ENCODE measurements around the gene GALNT10. TPM values are rescaled to one million over a fixed set of nuclear protein-coding genes. Genes with fewer than 3 reads are reported as not detected.
A peak's percentile ranks its signal among the peaks of the same experiment; 100 is the strongest.

GALNT10 gene
- polyA plus RNA-seq, 1 experiment, result 93.1 TPM

GRCh38 chr5:154316223-154316935 is 125.8 kb downstream of the GALNT10 start:
- ChIA-PET CTCF (interaction anchor here (0.9 kb wide), 1 partner anchor 244 kb away, joined by 3 read pairs; no protein-coding TSS in a partner anchor), POLR2A (no interaction called here)
- no peak for TF ChIP-seq CTCF (IDR thresholded peaks at IDR 0.05; ENCODE audit: low read depth, low read length)
- no peak for DNase-seq (ENCODE audit: low read depth, low spot score)
- H3K27me3 ChIP-seq (ENCODE audit: control insufficient read depth, insufficient read depth, low read length), result no peaks in the 10 kb centered on the region
- no peak overlapping the region for H3K4me3 ChIP-seq (ENCODE audit: low read depth, low read length)
- H3K9me3 ChIP-seq (ENCODE audit: control insufficient read depth, insufficient read depth, low read length), result no peaks in the 10 kb centered on the region
- H3K27ac ChIP-seq (ENCODE audit: low read depth, low read length), result no peak overlapping the region

- H3K27me3 ChIP-seq (ENCODE audit: control insufficient read depth, insufficient read depth, low read length), result no peaks in the 10 kb centered on the region
- ChIA-PET CTCF (no interaction called here), POLR2A (no interaction called here)
- DNase-seq (ENCODE audit: low read depth, low spot score), result no peak
- TF ChIP-seq CTCF (IDR thresholded peaks at IDR 0.05; ENCODE audit: low read depth, low read length), result no peak
- no peaks in the 10 kb centered on the region for H3K9me3 ChIP-seq (ENCODE audit: control insufficient read depth, insufficient read depth, low read length)
- no peak overlapping the region for H3K4me3 ChIP-seq (ENCODE audit: low read depth, low read length)
- H3K27ac ChIP-seq (ENCODE audit: low read depth, low read length), result no peak overlapping the region
Measured at GRCh38 chr5:154317916-154318315, 127.4 kb downstream of the GALNT10 start.

- H3K27ac ChIP-seq (ENCODE audit: low read depth, low read length), result no peak overlapping the region
- no peak overlapping the region for H3K4me3 ChIP-seq (ENCODE audit: low read depth, low read length)
- ChIA-PET POLR2A (no interaction called here), CTCF (interaction anchor here (1.0 kb wide), 2 partner anchors 14 to 87 kb away, joined by 3 read pairs; no protein-coding TSS in a partner anchor)
- TF ChIP-seq CTCF (IDR thresholded peaks at IDR 0.05; ENCODE audit: low read depth, low read length), result no peak
- no peaks in the 10 kb centered on the region for H3K9me3 ChIP-seq (ENCODE audit: control insufficient read depth, insufficient read depth, low read length)
- DNase-seq (ENCODE audit: low read depth, low spot score), result no peak
- no peaks in the 10 kb centered on the region for H3K27me3 ChIP-seq (ENCODE audit: control insufficient read depth, insufficient read depth, low read length)
Measured at GRCh38 chr5:154318691-154319090, 128.2 kb downstream of the GALNT10 start.

GRCh38 chr5:154319736-154320135 is 129.2 kb downstream of the GALNT10 start:
- ChIA-PET CTCF (interaction anchor here (1.0 kb wide), 2 partner anchors 12 to 86 kb away, joined by 3 read pairs; no protein-coding TSS in a partner anchor), POLR2A (no interaction called here)
- TF ChIP-seq CTCF (IDR thresholded peaks at IDR 0.05; ENCODE audit: low read depth, low read length), result no peak
- DNase-seq (ENCODE audit: low read depth, low spot score), result no peak
- Histone ChIP-seq H3K27me3 (ENCODE audit: control insufficient read depth, insufficient read depth, low read length) (no peaks in the 10 kb centered on the region), H3K4me3 (ENCODE audit: low read depth, low read length) (no peak overlapping the region), H3K9me3 (ENCODE audit: control insufficient read depth, insufficient read depth, low read length) (no peaks in the 10 kb centered on the region), H3K27ac (ENCODE audit: low read depth, low read length) (no peak overlapping the region)

- ChIA-PET POLR2A (no interaction called here), CTCF (no interaction called here)
- Histone ChIP-seq H3K27me3 (ENCODE audit: control insufficient read depth, insufficient read depth, low read length) (no peaks in the 10 kb centered on the region), H3K9me3 (ENCODE audit: control insufficient read depth, insufficient read depth, low read length) (no peaks in the 10 kb centered on the region), H3K4me3 (ENCODE audit: low read depth, low read length) (no peak overlapping the region), H3K27ac (ENCODE audit: low read depth, low read length) (peak overlapping the region; percentile 13)
- no peak for DNase-seq (ENCODE audit: low read depth, low spot score)
- no peak for TF ChIP-seq CTCF (IDR thresholded peaks at IDR 0.05; ENCODE audit: low read depth, low read length)
Measured at GRCh38 chr5:154320224-154321089, 129.9 kb downstream of the GALNT10 start.
